B cell (primary cell): ENCODE measurements around the gene LZTS3. TPM values are rescaled to one million over a fixed set of nuclear protein-coding genes. Genes with fewer than 3 reads are reported as not detected.
A peak's percentile ranks its signal among the peaks of the same experiment; 100 is the strongest.

Source experiments
- ATAC-seq: fragments of 200-7000 bp; cut with Tn5 transposase; one replicate; pipeline ENCODE4 v1.10.0; 2021; ENCODE audit warnings: low read depth, mild to moderate bottlenecking, moderate number of reproducible peaks, moderate library complexity
- CTCF ChIA-PET: fragments of 350-600 bp; sonication (Branson Sonifier 250); formaldehyde crosslinking; loops from one replicate; lab custom pipeline; 2021; ENCODE audit warnings: antibody characterized with exemption, inconsistent platforms; lab: Charles Lee
- POLR2A ChIA-PET: fragments of 350-600 bp; sonication (Branson Sonifier 250); formaldehyde crosslinking; loops from one replicate; lab custom pipeline; 2021; ENCODE audit warnings: antibody characterized with exemption; lab: Charles Lee
- DNase-seq: peaks from one replicate; pipeline ENCODE4 v3.0.0; 2013
- H2AFZ ChIP-seq: 2 replicates; pipeline ENCODE4 v1.6.1; 2012; ENCODE audit warnings: mild to moderate bottlenecking, low read depth, low read length; ENCODE audit not compliant: insufficient read depth, poor library complexity, severe bottlenecking
- H3K27ac ChIP-seq, 2 donors: 1 replicate in 1 of 2; 2 replicates in 1 of 2; pipeline ENCODE4 v1.5.1; 2012 to 2013; ENCODE audit warnings: low read length in 2 of 2, mild to moderate bottlenecking in 2 of 2, moderate library complexity in 1 of 2
- H3K27me3 ChIP-seq, 4 experiments: fragments of 200-600 bp in 1 of 4; sonication (generic) in 1 of 4; replicated peaks in 1 of 4; 1 replicate in 2 of 4; 2 replicates in 2 of 4; pipeline versions ENCODE4 v1.6.1 to v1.7.0; 2013 to 2016; ENCODE audit warnings: low read length in 3 of 4, mild to moderate bottlenecking in 2 of 4, mixed read lengths in 1 of 4, moderate library complexity in 1 of 4; ENCODE audit not compliant: insufficient read depth in 4 of 4, control insufficient read depth in 3 of 4; ENCODE audit errors: control extremely low read depth in 1 of 4
- H3K36me3 ChIP-seq, 2 experiments: replicated peaks in 1 of 2; 1 replicate in 1 of 2; 2 replicates in 1 of 2; pipeline versions ENCODE4 v1.6.1 to v1.7.1; 2013; ENCODE audit warnings: low read length in 1 of 2; ENCODE audit not compliant: insufficient read depth in 2 of 2, control insufficient read depth in 1 of 2; ENCODE audit errors: control extremely low read depth in 1 of 2, extremely low read depth in 1 of 2
- H3K4me1 ChIP-seq, 2 donors: fragments of 200-600 bp in 1 of 2; sonication (generic) in 1 of 2; 1 replicate in 1 of 2; 2 replicates in 1 of 2; pipeline versions ENCODE4 v1.5.1 to v1.6.1; 2013 to 2017; ENCODE audit warnings: low read length in 2 of 2; ENCODE audit not compliant: control insufficient read depth in 2 of 2, insufficient read depth in 2 of 2
- H3K4me2 ChIP-seq: replicated peaks from 2 replicates; pipeline ENCODE3; 2012; ENCODE audit warnings: mild to moderate bottlenecking, low read depth, low read length; ENCODE audit not compliant: poor library complexity, severe bottlenecking
- H3K4me3 ChIP-seq, 5 experiments: fragments of 200-600 bp in 1 of 5; sonication (generic) in 1 of 5; 1 replicate in 3 of 5; 2 replicates in 2 of 5; pipeline versions ENCODE4 v1.5.1 to v1.7.0; 2011 to 2016; ENCODE audit warnings: low read length in 4 of 5, mild to moderate bottlenecking in 4 of 5, low read depth in 2 of 5, control low read depth in 1 of 5, moderate library complexity in 1 of 5; ENCODE audit not compliant: insufficient read depth in 1 of 5; ENCODE audit errors: control extremely low read depth in 1 of 5, extremely low read depth in 1 of 5
- H3K79me2 ChIP-seq: fragments of 200-600 bp; sonication (generic); one replicate; pipeline ENCODE4 v1.6.0; 2016; ENCODE audit warnings: low read length; ENCODE audit not compliant: control insufficient read depth, insufficient read depth
- H3K9ac ChIP-seq: fragments of 200-600 bp; sonication (generic); 2 replicates; pipeline ENCODE4 v1.6.1; 2017; ENCODE audit warnings: mild to moderate bottlenecking, low read length, moderate library complexity
- H3K9me3 ChIP-seq, 3 donors: one replicate each; pipeline versions ENCODE4 v1.6.1 to v1.7.1; 2013; ENCODE audit warnings: low read length in 2 of 3; ENCODE audit not compliant: control insufficient read depth in 2 of 3, insufficient read depth in 1 of 3; ENCODE audit errors: control extremely low read depth in 1 of 3
- H4K20me1 ChIP-seq: 2 replicates; pipeline ENCODE4 v1.6.0; 2012; ENCODE audit warnings: mild to moderate bottlenecking, low read length; ENCODE audit not compliant: insufficient read depth, control insufficient read depth, poor library complexity, severe bottlenecking
- H3K27ac Mint-ChIP-seq: one replicate; pipeline ENCODE4 v1.8.0; 2021; ENCODE audit warnings: mixed read lengths
- H3K27me3 Mint-ChIP-seq: one replicate; pipeline ENCODE4 v1.8.0; 2021; ENCODE audit warnings: mixed read lengths
- H3K4me1 Mint-ChIP-seq: one replicate; pipeline ENCODE4 v1.8.0; 2021; ENCODE audit warnings: mixed read lengths
- H3K4me3 Mint-ChIP-seq: one replicate; pipeline ENCODE4 v1.8.0; 2021; ENCODE audit warnings: mixed read lengths
- H3K9me3 Mint-ChIP-seq: one replicate; pipeline ENCODE4 v1.8.0; 2022; ENCODE audit warnings: mixed read lengths; ENCODE audit not compliant: insufficient read depth
- CTCF ChIP-seq: fragments of 200-600 bp; IDR thresholded peaks from one replicate; pipeline ENCODE4 v1.8.0; 2022; ENCODE audit warnings: antibody characterized with exemption, mild to moderate bottlenecking
- EZH2 ChIP-seq: IDR thresholded peaks from 2 replicates; pipeline ENCODE4 v1.6.1; 2012; ENCODE audit warnings: borderline replicate concordance, low read depth, mild to moderate bottlenecking, moderate library complexity, low read length; ENCODE audit not compliant: insufficient read depth, poor library complexity, severe bottlenecking
- WGBS: methylation state at CpG from one replicate; pipeline ENCODE4 v1.1.5; 2013; ENCODE audit warnings: missing lambda C conversion rate; ENCODE audit not compliant: insufficient coverage; 5-methylcytosine and 5-hydroxymethylcytosine counted together
- intact Hi-C: fragments of 100-400 bp; cut with micrococcal nuclease; formaldehyde crosslinking; loops from one replicate; pipeline ENCODE4 v1.10.0; 2022
- polyA plus RNA-seq: library from polyadenylated mRNA; depleted of rRNA; stranded (reverse); fragments of >200 nt; gene quantifications from 2 replicates; pipeline ENCODE4 v1.2.3, GENCODE V29; 2012
- total RNA-seq, 2 donors: library from RNA; stranded (reverse); fragments of 120-200 nt in 1 of 2; gene quantifications; 1 replicate in 1 of 2; 2 replicates in 1 of 2; pipeline versions ENCODE4 v1.2.3 to v1.2.4, GENCODE V29; 2013 to 2022

LZTS3 gene
- total and polyA plus RNA-seq, 2 donors (not counting 1 experiment from before 2014, with no cell fraction given) = 2.3 to 5.1 TPM

GRCh38 chr20:3221398-3222226, 48.3 kb upstream of the LZTS3 start:
- Histone ChIP-seq H3K27me3 (no peaks in the 10 kb centered on the region), H3K27ac (no peak overlapping the region), H3K9ac (no peak overlapping the region), H3K4me3 (no peak overlapping the region), H3K36me3 (peaks cover 0 to 18% of the 10 kb centered on the region in 2 experiments), H3K79me2 (peaks cover 7% of the 10 kb centered on the region), H3K4me1 (peaks cover 26 to 35% of the 10 kb centered on the region in 2 donors), H4K20me1 (peaks cover 5% of the 10 kb centered on the region), H3K9me3 (no peaks in the 10 kb centered on the region), H3K4me2 (no peak overlapping the region), H2AFZ (no peak overlapping the region)
- intact Hi-C loops = loop anchor here (2.0 kb wide), 2 partner anchors 13 to 17 kb away; partner anchors contain the start of genes ITPA and SLC4A11
- no peak for TF ChIP-seq CTCF
- no peak for TF ChIP-seq EZH2
- ChIA-PET CTCF (interaction anchor here (1.3 to 8.0 kb wide), 3 partner anchors 17 to 94 kb away, joined by 3 to 76 read pairs (median 6); partner anchors contain the start of gene SLC4A11), POLR2A (no interaction called here)
- Mint-ChIP-seq H3K27ac (peak overlapping the region; percentile 61), H3K4me1 (peaks cover 30% of the 10 kb centered on the region), H3K9me3 (no peaks in the 10 kb centered on the region), H3K27me3 (no peaks in the 10 kb centered on the region), H3K4me3 (no peak overlapping the region)
- ATAC-seq = no peak
- no peak for DNase-seq
- WGBS = 99% methylated on average over 9 of the region's 18 CpGs
